ENCODE results near the gene DELE1. TPM values are rescaled to one million over a fixed set of nuclear protein-coding genes. Genes with fewer than 3 reads are reported as not detected.

The DELE1 gene
- total RNA-seq, 1 experiment from 2014 or later = 55.7 TPM

- no peak for DNase-seq (ENCODE audit: low read depth)
These were observed 30.5 kb downstream of the DELE1 start for GRCh38 chr5:141954194-141954593.

DNA sequence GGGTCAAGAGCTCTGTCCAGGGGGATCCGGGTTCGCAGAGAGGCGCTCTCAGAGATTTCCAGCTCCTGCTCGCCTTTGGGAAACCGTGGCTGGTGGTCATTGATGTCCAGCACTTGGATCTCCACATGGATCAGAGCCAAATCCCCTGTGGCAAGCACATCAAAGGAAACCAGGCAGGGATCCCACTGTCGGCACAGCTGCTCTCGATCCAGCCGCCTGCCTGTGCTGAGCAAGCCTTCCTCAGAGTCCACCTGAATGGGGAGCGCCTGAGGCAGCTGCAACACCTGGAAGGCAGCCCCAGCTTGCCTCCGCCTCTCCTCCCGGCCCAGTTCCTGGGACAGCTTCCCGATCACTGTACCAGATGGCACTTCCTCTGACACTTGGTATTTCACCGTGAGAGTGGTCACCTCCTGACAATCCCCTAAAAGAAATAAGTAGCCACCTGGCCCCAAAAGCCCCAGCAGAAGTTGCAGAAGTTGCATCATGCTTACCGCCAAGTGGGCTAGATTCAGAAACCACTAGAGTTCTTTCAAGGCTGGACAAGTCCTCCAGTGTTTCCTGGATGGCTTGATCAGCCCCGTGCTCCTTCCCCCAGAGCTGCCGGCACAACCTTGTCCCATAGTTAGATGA lies 33.8 kb downstream of the DELE1 start:
- DNase-seq (ENCODE audit: low read depth) = no peak

DNA sequence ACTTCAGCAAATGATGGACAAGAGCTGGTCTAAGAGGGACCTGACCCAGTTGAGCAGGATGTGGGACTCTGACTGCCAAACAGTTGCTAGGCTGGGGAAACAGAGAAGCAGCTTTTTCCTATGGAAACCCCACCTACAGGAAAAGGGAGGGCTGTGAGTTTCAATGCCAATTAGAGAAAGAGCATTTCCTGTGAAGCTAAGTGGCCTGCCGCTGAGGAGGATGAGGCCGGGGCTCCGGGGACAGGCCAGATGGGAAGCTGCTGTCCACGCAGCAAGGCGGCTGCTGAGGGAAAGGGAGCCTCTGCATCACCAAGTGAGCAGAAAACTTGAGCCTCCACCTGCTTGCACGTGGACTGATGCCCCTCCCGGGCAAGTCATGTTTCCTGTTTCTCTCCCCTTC lies 34.4 kb downstream of the DELE1 start, which contains the start of gene PCDH12:
Gene PCDH12 (minus strand): TSS at position 90 of the 400 bp plus-strand sequence. CDS start 351 bp downstream, outside the sequence.
- DNase-seq (ENCODE audit: low read depth) = peak; percentile 56

DNA sequence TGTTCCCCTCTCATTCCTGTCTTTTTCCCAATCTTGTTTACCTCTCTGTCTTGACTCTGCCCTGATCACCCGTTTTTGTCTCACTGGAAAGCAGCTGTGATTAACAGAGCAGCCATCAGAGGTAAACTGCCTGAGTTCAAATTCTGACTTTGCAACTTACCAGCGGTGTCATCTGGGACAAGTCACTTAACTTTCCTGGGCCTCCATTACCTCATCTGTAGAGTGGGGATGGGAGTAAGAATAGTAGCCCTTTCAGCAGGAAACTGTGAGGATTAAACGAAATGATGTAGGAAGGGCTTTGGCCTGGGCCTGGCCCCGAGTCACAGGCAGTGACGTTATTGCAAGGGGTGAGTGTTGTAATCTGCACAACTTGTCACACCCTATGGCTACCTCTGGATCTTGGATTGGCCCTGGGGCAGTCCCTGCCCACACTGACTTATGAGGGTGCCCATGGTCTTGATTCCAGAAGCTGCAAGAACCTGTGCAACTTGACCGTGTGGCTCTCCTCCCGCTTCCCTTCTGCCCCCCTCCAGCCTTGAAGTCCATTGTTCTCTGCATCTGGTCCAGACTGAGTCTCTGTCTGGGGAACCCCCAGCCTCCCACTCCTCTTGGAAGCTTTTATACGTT lies 35.0 kb downstream of the DELE1 start:
- DNase-seq (ENCODE audit: low read depth) = peak; percentile 36

DNA sequence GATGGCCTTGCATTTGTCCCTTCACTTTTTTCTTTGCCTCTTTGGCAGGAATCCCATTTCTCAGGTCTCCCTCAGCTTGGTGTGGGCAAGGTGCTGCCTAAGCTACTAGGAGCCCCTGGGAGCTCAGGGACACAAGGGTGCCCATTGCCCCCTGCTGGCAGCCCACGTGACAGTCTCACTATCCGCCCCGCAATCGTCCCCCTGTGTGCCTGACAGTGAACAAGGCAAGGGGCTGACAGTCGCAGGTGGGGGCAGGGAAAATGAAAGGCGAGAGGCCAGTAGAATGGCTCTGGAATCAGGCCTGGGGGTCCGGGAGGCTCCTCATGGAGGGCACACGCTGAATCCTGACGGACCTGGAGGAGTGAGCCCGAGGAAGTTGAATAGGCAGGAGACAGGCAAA lies 36.3 kb downstream of the DELE1 start:
- DNase-seq (ENCODE audit: low read depth) = no peak

- peak; percentile 88 for DNase-seq (ENCODE audit: low read depth)
These were observed 37.0 kb downstream of the DELE1 start for GRCh38 chr5:141960449-141961323.

DNA sequence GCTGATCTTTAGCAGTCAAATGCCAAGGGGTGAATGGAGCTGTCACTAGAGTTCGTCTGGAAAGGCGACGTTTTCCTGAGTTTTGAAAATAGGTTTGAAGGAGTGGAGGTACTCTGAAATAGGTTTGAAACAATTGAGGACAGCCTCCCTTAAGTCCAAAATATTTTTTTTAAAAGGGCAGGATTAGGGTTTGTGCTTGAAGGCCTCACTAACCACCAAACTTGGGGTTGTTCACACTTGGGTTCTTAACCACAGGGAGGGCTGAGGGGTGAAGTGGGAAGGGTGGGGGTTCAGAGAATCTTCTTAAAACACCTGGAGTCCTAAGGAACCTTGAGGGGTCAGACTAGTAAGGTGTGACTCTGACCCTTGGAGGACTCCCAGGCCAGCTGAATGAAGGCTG lies 37.8 kb downstream of the DELE1 start:
- DNase-seq (ENCODE audit: low read depth) = no peak

DNA sequence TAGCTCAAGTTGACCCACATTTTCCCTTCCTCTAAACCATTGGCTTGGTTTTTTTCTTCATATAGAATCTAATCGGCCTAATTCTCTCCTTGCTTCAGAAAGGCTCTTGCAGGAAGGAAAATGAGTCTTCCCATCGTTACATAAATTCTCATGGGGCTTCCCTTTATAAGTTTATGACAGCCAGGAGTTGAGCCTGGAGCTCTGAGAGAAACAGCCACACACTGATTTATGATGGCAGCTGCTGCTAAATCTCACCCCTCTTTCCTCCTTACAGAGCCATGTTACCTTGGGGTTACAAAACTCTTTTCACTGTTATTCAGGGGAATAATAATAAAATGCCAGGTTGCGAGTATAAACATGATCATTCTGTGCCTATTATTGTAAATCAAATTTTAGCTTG lies 40.0 kb downstream of the DELE1 start:
- DNase-seq (ENCODE audit: low read depth) = no peak

DNA sequence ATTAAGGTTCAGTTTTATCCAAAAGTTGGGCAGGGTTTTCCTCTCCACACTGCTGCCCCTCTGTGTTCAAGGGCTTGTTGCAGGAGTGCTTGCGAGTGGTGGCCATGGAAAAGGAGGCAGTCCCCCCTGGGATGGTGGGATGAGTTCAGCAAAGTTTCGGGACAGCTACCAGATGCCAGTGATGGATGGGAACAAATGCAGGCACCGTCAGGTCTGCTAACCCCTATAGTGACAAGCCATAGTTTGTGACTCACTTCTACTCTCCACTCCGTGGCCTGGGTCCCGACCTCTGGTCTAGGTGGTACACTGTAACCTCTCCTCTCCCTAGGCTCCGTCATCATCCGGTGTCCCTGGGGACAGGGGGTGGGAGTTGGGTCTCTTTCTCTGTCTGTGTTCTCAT lies 41.4 kb downstream of the DELE1 start:
- no peak for DNase-seq (ENCODE audit: low read depth)

- no peak for DNase-seq (ENCODE audit: low read depth)
These were observed 42.7 kb downstream of the DELE1 start for GRCh38 chr5:141966275-141966962.

- no peak for DNase-seq (ENCODE audit: low read depth)
These were observed 43.3 kb downstream of the DELE1 start for GRCh38 chr5:141966963-141967333.

GRCh38 chr5:141968914-141969608 lies 45.4 kb downstream of the DELE1 start, which contains the start of gene RNF14:
Gene RNF14, plus strand, starts transcription at chr5:141969105. Its CDS starts 4,484 bp downstream, at chr5:141973589.
- peak; percentile 95 for DNase-seq (ENCODE audit: low read depth)

- DNase-seq (ENCODE audit: low read depth) = peak; percentile 53
These were observed 46.4 kb downstream of the DELE1 start for GRCh38 chr5:141969783-141970771.

GRCh38 chr5:141973871-141974595 lies 50.4 kb downstream of the DELE1 start:
- peak; percentile 29 for DNase-seq (ENCODE audit: low read depth)

GRCh38 chr5:141976176-141976575 lies 52.5 kb downstream of the DELE1 start:
- DNase-seq (ENCODE audit: low read depth) = no peak

GRCh38 chr5:141978389-141978788 lies 54.7 kb downstream of the DELE1 start:
- DNase-seq (ENCODE audit: low read depth) = no peak

DNA sequence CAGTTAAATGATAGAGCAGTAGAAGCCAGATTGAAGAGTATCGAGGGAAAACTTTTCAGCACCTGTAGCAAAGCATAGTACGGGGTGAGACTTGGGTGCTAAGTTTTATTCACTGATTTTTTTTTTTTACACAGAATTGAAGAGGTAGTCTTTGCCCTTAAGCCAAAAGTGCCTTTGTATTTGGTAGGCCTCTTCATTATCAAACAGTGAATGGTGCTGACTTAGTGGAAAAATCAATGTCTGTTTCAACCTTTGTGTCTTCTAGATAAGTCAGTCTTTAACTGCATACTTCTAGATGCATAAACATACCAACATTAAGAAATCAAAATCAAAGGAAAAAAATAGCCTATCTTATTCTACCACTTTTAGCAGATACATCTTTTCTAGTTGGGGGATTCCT lies 59.0 kb downstream of the DELE1 start:
- DNase-seq (ENCODE audit: low read depth) = no peak

GRCh38 chr5:141986072-141986471 lies 62.4 kb downstream of the DELE1 start:
- no peak for DNase-seq (ENCODE audit: low read depth)

- DNase-seq (ENCODE audit: low read depth) = no peak
These were observed 66.0 kb downstream of the DELE1 start for GRCh38 chr5:141989720-141990119.

Measured in HT1080 (cell line).